Stimulated activated naive CD8-positive, alpha-beta T cell treated with anti-CD3 and anti-CD28 coated beads, Interleukin-15, amount 100 ng/mL, for 72 hours (primary cell): ENCODE data around the gene RGS16.
A peak's percentile ranks its signal among the peaks of the same experiment; 100 is the strongest.

Experiments
- ATAC-seq: fragments of 150-1000 bp; cut with Tn5 transposase; 2 replicates; pipeline ENCODE4 v1.10.0; 2021; ENCODE audit warnings: mild to moderate bottlenecking, moderate library complexity
- DNase-seq, 2 donors: peaks; one replicate each; pipeline ENCODE4 v3.0.0; 2021 to 2022
- H3K27ac Mint-ChIP-seq, 2 donors: one replicate each; pipeline ENCODE4 v1.8.0; 2022; ENCODE audit warnings: mild to moderate bottlenecking in 2 of 2, mixed read lengths in 2 of 2, moderate library complexity in 2 of 2
- H3K27me3 Mint-ChIP-seq: one replicate; pipeline ENCODE4 v1.8.0; 2022; ENCODE audit warnings: mixed read lengths
- H3K4me1 Mint-ChIP-seq: one replicate; pipeline ENCODE4 v1.8.0; 2022; ENCODE audit warnings: mild to moderate bottlenecking, mixed read lengths
- H3K4me3 Mint-ChIP-seq, 2 donors: one replicate each; pipeline ENCODE4 v1.8.0; 2022; ENCODE audit warnings: mild to moderate bottlenecking in 2 of 2, mixed read lengths in 2 of 2, moderate library complexity in 1 of 2
- H3K9me3 Mint-ChIP-seq, 2 donors: one replicate each; pipeline ENCODE4 v1.8.0; 2022; ENCODE audit warnings: mixed read lengths in 2 of 2

Gene RGS16

GRCh38 chr1:182603646-182604174 lies 479 bp downstream of the RGS16 start:
- Mint-ChIP-seq H3K27me3 (peaks cover 10% of the 10 kb centered on the region), H3K4me1 (peaks cover 29% of the 10 kb centered on the region), H3K9me3 (no peaks in the 10 kb centered on the region), H3K27ac (peak overlapping the region; percentile 88 to 97), H3K4me3 (no peak overlapping the region)
- peak; percentile 10 for ATAC-seq
- DNase-seq = peak in 1 of 2 donors; percentile 26

- ATAC-seq (peak; percentile 32), DNase-seq (no peak)
- Mint-ChIP-seq H3K27me3 (peaks cover 4% of the 10 kb centered on the region), H3K4me3 (no peak overlapping the region), H3K27ac (peak overlapping the region; percentile 88 to 97), H3K9me3 (no peaks in the 10 kb centered on the region), H3K4me1 (peaks cover 24% of the 10 kb centered on the region)
These were observed 1.1 kb downstream of the RGS16 start for GRCh38 chr1:182602935-182603645.

GRCh38 chr1:182601913-182602312 lies 2.3 kb downstream of the RGS16 start:
- H3K4me3 Mint-ChIP-seq = no peak overlapping the region
- H3K9me3 Mint-ChIP-seq = no peaks in the 10 kb centered on the region
- ATAC-seq (no peak), DNase-seq (no peak)
- no peaks in the 10 kb centered on the region for H3K27me3 Mint-ChIP-seq
- peaks cover 18% of the 10 kb centered on the region for H3K4me1 Mint-ChIP-seq
- H3K27ac Mint-ChIP-seq = no peak overlapping the region

GRCh38 chr1:182601416-182601786 lies 2.8 kb downstream of the RGS16 start:
- ATAC-seq (no peak), DNase-seq (peak; percentile 63 to 72)
- H3K9me3 Mint-ChIP-seq = no peaks in the 10 kb centered on the region
- H3K4me3 Mint-ChIP-seq = no peak overlapping the region
- H3K27ac Mint-ChIP-seq = no peak overlapping the region
- peaks cover 15% of the 10 kb centered on the region for H3K4me1 Mint-ChIP-seq
- no peaks in the 10 kb centered on the region for H3K27me3 Mint-ChIP-seq

- Mint-ChIP-seq H3K4me1 (peaks cover 20% of the 10 kb centered on the region), H3K27me3 (no peaks in the 10 kb centered on the region), H3K27ac (no peak overlapping the region), H3K9me3 (no peaks in the 10 kb centered on the region), H3K4me3 (no peak overlapping the region)
- DNase-seq (no peak), ATAC-seq (no peak)
These were observed 3.3 kb downstream of the RGS16 start for GRCh38 chr1:182600745-182601415.

GRCh38 chr1:182600036-182600713 lies 4.0 kb downstream of the RGS16 start:
- peaks cover 20% of the 10 kb centered on the region for H3K4me1 Mint-ChIP-seq

GRCh38 chr1:182599339-182599738 lies 4.8 kb downstream of the RGS16 start:
- Mint-ChIP-seq H3K27ac (peak overlapping the region in 1 of 2 donors; percentile 85), H3K4me1 (peaks cover 16% of the 10 kb centered on the region), H3K27me3 (no peaks in the 10 kb centered on the region), H3K9me3 (no peaks in the 10 kb centered on the region), H3K4me3 (peak overlapping the region in 1 of 2 donors; percentile 47)
- DNase-seq = peak; percentile 44 to 58
- peak; percentile 37 for ATAC-seq

More at GRCh38 chr1:182600036-182600713, 4.0 kb downstream of the RGS16 start:
- no peak for ATAC-seq
- Mint-ChIP-seq H3K27ac (no peak overlapping the region), H3K4me3 (no peak overlapping the region), H3K9me3 (no peaks in the 10 kb centered on the region), H3K27me3 (no peaks in the 10 kb centered on the region)
- no peak for DNase-seq

GRCh38 chr1:182598296-182598695 lies 5.9 kb downstream of the RGS16 start:
- Mint-ChIP-seq H3K4me1 (peaks cover 12% of the 10 kb centered on the region), H3K27ac (peak overlapping the region in 1 of 2 donors; percentile 6), H3K27me3 (peaks cover 7% of the 10 kb centered on the region), H3K9me3 (no peaks in the 10 kb centered on the region), H3K4me3 (peak overlapping the region in 1 of 2 donors; percentile 27)
- ATAC-seq = no peak
- DNase-seq = no peak

GRCh38 chr1:182596934-182597333 lies 7.3 kb downstream of the RGS16 start:
- Mint-ChIP-seq H3K4me1 (peaks cover 12% of the 10 kb centered on the region), H3K27me3 (peaks cover 8% of the 10 kb centered on the region), H3K4me3 (no peak overlapping the region), H3K9me3 (no peaks in the 10 kb centered on the region), H3K27ac (no peak overlapping the region)
- ATAC-seq (peak; percentile 42), DNase-seq (no peak)

- H3K4me1 Mint-ChIP-seq = peaks cover 12% of the 10 kb centered on the region
- DNase-seq = peak; percentile 44 to 63
- H3K27me3 Mint-ChIP-seq = peaks cover 8% of the 10 kb centered on the region
- H3K4me3 Mint-ChIP-seq = no peak overlapping the region
- H3K9me3 Mint-ChIP-seq = no peaks in the 10 kb centered on the region
- no peak for ATAC-seq
- no peak overlapping the region for H3K27ac Mint-ChIP-seq
These were observed 8.4 kb downstream of the RGS16 start for GRCh38 chr1:182595641-182596240.

- Mint-ChIP-seq H3K27me3 (peaks cover 8% of the 10 kb centered on the region), H3K9me3 (peaks cover 0 to 6% of the 10 kb centered on the region in 2 donors), H3K4me1 (peaks cover 37% of the 10 kb centered on the region), H3K27ac (peak overlapping the region in 1 of 2 donors; percentile 83), H3K4me3 (peak overlapping the region in 1 of 2 donors; percentile 20)
- ATAC-seq (no peak), DNase-seq (no peak)
These were observed 14.3 kb downstream of the RGS16 start for GRCh38 chr1:182589931-182590330.

GRCh38 chr1:182589520-182589919 lies 14.7 kb downstream of the RGS16 start:
- Mint-ChIP-seq H3K27me3 (peaks cover 8% of the 10 kb centered on the region), H3K4me1 (peaks cover 41% of the 10 kb centered on the region), H3K9me3 (peaks cover 0 to 6% of the 10 kb centered on the region in 2 donors), H3K4me3 (peak overlapping the region; percentile 96 to 98), H3K27ac (peak overlapping the region; percentile 99)
- ATAC-seq (no peak), DNase-seq (no peak)

GRCh38 chr1:182588500-182589396 lies 15.4 kb downstream of the RGS16 start, which contains the start of gene RNASEL:
Gene RNASEL, minus strand, starts transcription at chr1:182589256. Its CDS starts 2,450 bp downstream, at chr1:182586806.
- DNase-seq (peak in 1 of 2 donors; percentile 41), ATAC-seq (peak; percentile 91)
- peaks cover 6% of the 10 kb centered on the region for H3K27me3 Mint-ChIP-seq
- H3K9me3 Mint-ChIP-seq = peaks cover 0 to 6% of the 10 kb centered on the region in 2 donors
- peak within 1 kb of the TSS; percentile 99 for H3K27ac Mint-ChIP-seq
- peak within 1 kb of the TSS; percentile 96 to 98 for H3K4me3 Mint-ChIP-seq
- H3K4me1 Mint-ChIP-seq = peaks cover 49% of the 10 kb centered on the region
